Astrocyte of the hippocampus (primary cell): ENCODE data around the gene TNK1.

Experiments used
- DNase-seq: peaks from one replicate; pipeline ENCODE4 v3.0.0; 2011; ENCODE audit warnings: low read depth, low spot score

TNK1 gene

GRCh38 chr17:7389924-7390910 lies 9.3 kb downstream of the TNK1 start:
- no peak for DNase-seq

- DNase-seq: no peak
Observed at GRCh38 chr17:7391307-7391706, 10.4 kb downstream of the TNK1 start.

GRCh38 chr17:7392696-7393612 lies 12.1 kb downstream of the TNK1 start:
- no peak for DNase-seq

- peak; percentile 39 for DNase-seq
Observed at GRCh38 chr17:7393613-7394451, 12.9 kb downstream of the TNK1 start.

- DNase-seq: peak; percentile 94
Observed at GRCh38 chr17:7394452-7395191, 13.7 kb downstream of the TNK1 start, which contains the start of gene PLSCR3. Gene PLSCR3 (minus strand): TSS chr17:7394525. CDS start chr17:7394110, 415 bp downstream.

GRCh38 chr17:7396147-7396546 lies 15.3 kb downstream of the TNK1 start:
- DNase-seq: no peak

GRCh38 chr17:7398612-7399011 lies 17.7 kb downstream of the TNK1 start:
- no peak for DNase-seq

- no peak for DNase-seq
Observed at GRCh38 chr17:7403043-7403726, 22.3 kb downstream of the TNK1 start.

GRCh38 chr17:7403727-7403976 lies 22.8 kb downstream of the TNK1 start:
- DNase-seq: no peak

GRCh38 chr17:7403977-7404736 lies 23.3 kb downstream of the TNK1 start, which contains the start of gene TMEM256:
Gene TMEM256 (minus strand): TSS chr17:7404097. CDS start chr17:7404084, 13 bp downstream.
- DNase-seq: peak; percentile 100

- DNase-seq: no peak
Observed at GRCh38 chr17:7404737-7405349, 24.0 kb downstream of the TNK1 start.

- peak; percentile 42 for DNase-seq
Observed at GRCh38 chr17:7405350-7406234, 24.7 kb downstream of the TNK1 start.

- DNase-seq: peak; percentile 27
Observed at GRCh38 chr17:7406235-7406825, 25.4 kb downstream of the TNK1 start.

GRCh38 chr17:7407082-7407481 lies 26.2 kb downstream of the TNK1 start:
- DNase-seq: no peak

- DNase-seq: no peak
Observed at GRCh38 chr17:7407485-7408251, 26.8 kb downstream of the TNK1 start, which contains the start of gene NLGN2. Gene NLGN2 (plus strand): TSS chr17:7407845. CDS start chr17:7408256, 411 bp downstream.

GRCh38 chr17:7408252-7408727 lies 27.4 kb downstream of the TNK1 start:
- no peak for DNase-seq
